Measurements from ENCODE around the gene MARCHF11.

The MARCHF11 gene

DNA sequence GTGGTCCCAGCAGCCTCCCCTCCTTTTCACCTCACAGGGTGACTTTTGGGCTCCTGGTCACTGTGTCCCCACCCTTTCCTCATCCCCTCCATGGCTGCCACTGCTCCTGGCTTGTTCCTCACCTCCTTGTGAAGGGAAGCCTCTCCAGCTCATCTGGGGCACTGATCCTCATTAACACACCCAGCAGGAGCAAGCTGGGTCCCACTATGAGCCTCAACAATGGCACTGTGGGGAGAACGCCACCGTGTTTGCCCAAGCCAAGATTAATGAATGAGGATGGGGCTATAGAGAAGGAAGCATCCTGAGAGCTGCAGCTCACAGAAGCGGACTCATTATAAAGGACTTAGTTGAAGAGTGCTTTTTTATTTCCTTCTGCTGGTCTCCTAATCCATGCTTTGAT lies 118.4 kb downstream of the MARCHF11 start:
- TF ChIP-seq, protein P1, sequence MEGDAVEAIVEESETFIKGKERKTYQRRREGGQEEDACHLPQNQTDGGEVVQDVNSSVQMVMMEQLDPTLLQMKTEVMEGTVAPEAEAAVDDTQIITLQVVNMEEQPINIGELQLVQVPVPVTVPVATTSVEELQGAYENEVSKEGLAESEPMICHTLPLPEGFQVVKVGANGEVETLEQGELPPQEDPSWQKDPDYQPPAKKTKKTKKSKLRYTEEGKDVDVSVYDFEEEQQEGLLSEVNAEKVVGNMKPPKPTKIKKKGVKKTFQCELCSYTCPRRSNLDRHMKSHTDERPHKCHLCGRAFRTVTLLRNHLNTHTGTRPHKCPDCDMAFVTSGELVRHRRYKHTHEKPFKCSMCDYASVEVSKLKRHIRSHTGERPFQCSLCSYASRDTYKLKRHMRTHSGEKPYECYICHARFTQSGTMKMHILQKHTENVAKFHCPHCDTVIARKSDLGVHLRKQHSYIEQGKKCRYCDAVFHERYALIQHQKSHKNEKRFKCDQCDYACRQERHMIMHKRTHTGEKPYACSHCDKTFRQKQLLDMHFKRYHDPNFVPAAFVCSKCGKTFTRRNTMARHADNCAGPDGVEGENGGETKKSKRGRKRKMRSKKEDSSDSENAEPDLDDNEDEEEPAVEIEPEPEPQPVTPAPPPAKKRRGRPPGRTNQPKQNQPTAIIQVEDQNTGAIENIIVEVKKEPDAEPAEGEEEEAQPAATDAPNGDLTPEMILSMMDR (IDR thresholded peaks at IDR 0.05; ENCODE audit: insufficient read depth, low read length, poor library complexity, severe bottlenecking), result no peak
- H3K36me3 ChIP-seq (ENCODE audit: control insufficient read depth, insufficient read depth, low read length), result no peaks in the 10 kb centered on the region

DNA sequence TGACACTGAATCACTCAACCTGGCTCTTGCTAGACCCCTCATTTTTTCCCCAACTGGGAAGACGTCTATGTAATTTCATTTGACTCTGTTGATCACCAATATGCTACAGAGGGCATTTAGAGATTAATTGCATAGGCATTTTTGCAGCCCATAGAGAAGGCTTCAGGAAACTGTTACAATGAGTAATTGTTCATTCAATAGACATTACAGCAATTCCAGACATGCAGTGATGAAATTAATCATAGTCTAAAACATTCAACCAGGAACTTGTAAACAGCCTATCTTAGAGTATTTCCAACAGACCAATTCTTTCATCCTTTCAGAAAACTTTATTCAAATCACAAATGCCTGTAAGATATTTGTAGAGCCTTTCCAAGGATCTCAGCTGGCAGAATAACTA lies 122.3 kb downstream of the MARCHF11 start:
- Histone ChIP-seq H3K4me3 (replicated peaks; ENCODE audit: low read depth, low read length) (no peak overlapping the region), H3K27me3 (replicated peaks; ENCODE audit: control insufficient read depth, insufficient read depth, low read length) (no peaks in the 10 kb centered on the region), H3K36me3 (ENCODE audit: control insufficient read depth, insufficient read depth, low read length) (no peaks in the 10 kb centered on the region)
- DNase-seq (ENCODE audit: extremely low read depth, insufficient read length), result no peak
- TF ChIP-seq, protein P1 (IDR thresholded peaks at IDR 0.05; ENCODE audit: insufficient read depth, low read length, poor library complexity, severe bottlenecking), result no peak

More for the DNA sequence above, 118.4 kb downstream of the MARCHF11 start:
- no peak overlapping the region for H3K4me3 ChIP-seq (replicated peaks; ENCODE audit: low read depth, low read length)
- H3K27me3 ChIP-seq (replicated peaks; ENCODE audit: control insufficient read depth, insufficient read depth, low read length), result no peaks in the 10 kb centered on the region
- no peak for DNase-seq (ENCODE audit: extremely low read depth, insufficient read length)

DNA sequence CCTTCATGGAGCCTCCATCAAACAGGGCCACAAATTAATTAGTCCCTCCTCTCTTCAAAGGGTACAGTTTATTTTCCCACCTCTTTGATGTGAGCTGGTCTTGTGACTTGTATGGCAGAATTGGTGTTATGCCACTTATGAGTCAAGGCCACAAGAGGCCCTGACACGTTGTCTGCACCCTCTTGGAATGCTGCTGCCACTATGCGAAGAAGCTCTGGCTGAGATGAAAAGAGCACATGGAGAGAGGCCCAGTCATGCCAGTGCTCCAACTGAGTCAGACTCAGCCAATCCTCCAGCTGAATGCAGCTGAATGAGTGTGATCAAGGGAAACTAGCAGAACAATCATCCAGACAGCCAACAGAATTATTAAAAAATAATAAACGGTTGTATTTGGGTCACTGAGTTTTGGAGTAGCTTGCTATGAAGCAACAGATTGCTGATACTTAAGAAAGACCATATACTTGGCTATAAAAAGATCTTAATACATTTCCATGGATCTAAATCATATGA lies 128.3 kb downstream of the MARCHF11 start:
- no peaks in the 10 kb centered on the region for H3K27me3 ChIP-seq (replicated peaks; ENCODE audit: control insufficient read depth, insufficient read depth, low read length)
- no peak for DNase-seq (ENCODE audit: extremely low read depth, insufficient read length)
- TF ChIP-seq, protein P1 (IDR thresholded peaks at IDR 0.05; ENCODE audit: insufficient read depth, low read length, poor library complexity, severe bottlenecking), result no peak
- no peaks in the 10 kb centered on the region for H3K36me3 ChIP-seq (ENCODE audit: control insufficient read depth, insufficient read depth, low read length)
- H3K4me3 ChIP-seq (replicated peaks; ENCODE audit: low read depth, low read length), result no peak overlapping the region

DNA sequence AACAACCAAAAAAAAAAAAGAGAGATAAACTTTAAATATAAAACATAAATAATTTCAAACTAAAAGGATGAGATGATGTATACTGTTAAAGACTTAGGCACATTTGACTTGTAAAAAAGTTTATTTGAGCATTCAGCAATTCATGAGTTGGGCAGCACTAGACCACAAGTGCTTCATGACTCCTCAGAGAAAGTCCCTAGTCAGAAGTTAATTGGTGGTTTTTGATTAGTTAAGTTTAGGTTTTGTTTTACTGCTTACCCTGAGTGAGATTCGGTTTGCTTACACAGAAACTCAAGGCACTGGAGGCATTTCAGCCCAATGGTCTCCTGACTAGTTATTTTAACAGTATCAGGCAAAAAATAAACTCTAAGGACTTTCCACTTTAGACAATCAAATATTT lies 129.2 kb downstream of the MARCHF11 start:
- TF ChIP-seq, protein P1 (IDR thresholded peaks at IDR 0.05; ENCODE audit: insufficient read depth, low read length, poor library complexity, severe bottlenecking), result no peak
- Histone ChIP-seq H3K36me3 (ENCODE audit: control insufficient read depth, insufficient read depth, low read length) (no peaks in the 10 kb centered on the region), H3K27me3 (replicated peaks; ENCODE audit: control insufficient read depth, insufficient read depth, low read length) (no peaks in the 10 kb centered on the region), H3K4me3 (replicated peaks; ENCODE audit: low read depth, low read length) (no peak overlapping the region)
- no peak for DNase-seq (ENCODE audit: extremely low read depth, insufficient read length)

DNA sequence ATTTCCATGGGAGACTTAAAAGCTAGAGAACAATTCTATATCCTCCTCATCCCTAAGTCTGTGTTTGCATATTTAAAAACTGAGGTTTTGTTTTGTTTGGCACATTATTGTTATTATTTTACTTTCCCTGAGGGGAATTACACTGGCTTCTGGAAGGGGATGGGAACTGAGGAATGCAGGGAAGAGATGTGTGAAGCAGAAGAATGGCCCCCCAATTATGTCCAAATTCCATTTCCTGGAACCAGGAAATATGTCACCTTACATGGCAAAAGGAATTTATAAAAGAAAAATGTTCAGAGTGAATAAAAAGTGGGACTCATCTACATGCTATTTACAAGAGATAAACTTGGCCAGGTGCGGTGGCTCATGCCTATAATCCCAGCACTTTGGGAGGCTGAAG lies 129.8 kb downstream of the MARCHF11 start:
- TF ChIP-seq, protein P1 (IDR thresholded peaks at IDR 0.05; ENCODE audit: insufficient read depth, low read length, poor library complexity, severe bottlenecking), result no peak
- Histone ChIP-seq H3K4me3 (replicated peaks; ENCODE audit: low read depth, low read length) (no peak overlapping the region), H3K36me3 (ENCODE audit: control insufficient read depth, insufficient read depth, low read length) (no peaks in the 10 kb centered on the region), H3K27me3 (replicated peaks; ENCODE audit: control insufficient read depth, insufficient read depth, low read length) (no peaks in the 10 kb centered on the region)
- no peak for DNase-seq (ENCODE audit: extremely low read depth, insufficient read length)

DNA sequence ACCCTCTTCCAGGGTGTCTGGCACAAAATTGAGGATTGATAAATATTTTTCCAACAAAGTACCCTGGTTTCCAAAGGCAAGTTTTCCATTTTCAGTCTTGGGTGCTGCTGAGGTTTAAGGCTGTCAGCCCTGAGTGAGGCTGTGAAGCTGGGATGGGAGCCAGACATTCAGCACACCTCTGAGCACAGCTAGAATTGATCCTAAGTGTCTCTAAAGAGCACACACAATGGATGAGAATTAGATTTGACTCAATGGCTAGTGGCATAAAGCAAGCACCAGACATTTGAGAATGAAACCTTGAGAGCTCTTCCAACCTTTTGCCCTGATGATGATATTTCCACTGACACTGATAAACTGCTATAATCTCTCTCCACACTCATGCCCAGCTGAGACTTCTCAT lies 131.5 kb downstream of the MARCHF11 start:
- Histone ChIP-seq H3K36me3 (ENCODE audit: control insufficient read depth, insufficient read depth, low read length) (no peaks in the 10 kb centered on the region), H3K4me3 (replicated peaks; ENCODE audit: low read depth, low read length) (no peak overlapping the region), H3K27me3 (replicated peaks; ENCODE audit: control insufficient read depth, insufficient read depth, low read length) (no peaks in the 10 kb centered on the region)
- TF ChIP-seq, protein P1 (IDR thresholded peaks at IDR 0.05; ENCODE audit: insufficient read depth, low read length, poor library complexity, severe bottlenecking), result no peak
- no peak for DNase-seq (ENCODE audit: extremely low read depth, insufficient read length)

Data from GM06990 (cell line).